ENCODE measurements around the gene FAM118B. TPM values are rescaled to one million over a fixed set of nuclear protein-coding genes. Genes with fewer than 3 reads are reported as not detected.

FAM118B gene
- total RNA-seq, result 13.0 TPM

DNA sequence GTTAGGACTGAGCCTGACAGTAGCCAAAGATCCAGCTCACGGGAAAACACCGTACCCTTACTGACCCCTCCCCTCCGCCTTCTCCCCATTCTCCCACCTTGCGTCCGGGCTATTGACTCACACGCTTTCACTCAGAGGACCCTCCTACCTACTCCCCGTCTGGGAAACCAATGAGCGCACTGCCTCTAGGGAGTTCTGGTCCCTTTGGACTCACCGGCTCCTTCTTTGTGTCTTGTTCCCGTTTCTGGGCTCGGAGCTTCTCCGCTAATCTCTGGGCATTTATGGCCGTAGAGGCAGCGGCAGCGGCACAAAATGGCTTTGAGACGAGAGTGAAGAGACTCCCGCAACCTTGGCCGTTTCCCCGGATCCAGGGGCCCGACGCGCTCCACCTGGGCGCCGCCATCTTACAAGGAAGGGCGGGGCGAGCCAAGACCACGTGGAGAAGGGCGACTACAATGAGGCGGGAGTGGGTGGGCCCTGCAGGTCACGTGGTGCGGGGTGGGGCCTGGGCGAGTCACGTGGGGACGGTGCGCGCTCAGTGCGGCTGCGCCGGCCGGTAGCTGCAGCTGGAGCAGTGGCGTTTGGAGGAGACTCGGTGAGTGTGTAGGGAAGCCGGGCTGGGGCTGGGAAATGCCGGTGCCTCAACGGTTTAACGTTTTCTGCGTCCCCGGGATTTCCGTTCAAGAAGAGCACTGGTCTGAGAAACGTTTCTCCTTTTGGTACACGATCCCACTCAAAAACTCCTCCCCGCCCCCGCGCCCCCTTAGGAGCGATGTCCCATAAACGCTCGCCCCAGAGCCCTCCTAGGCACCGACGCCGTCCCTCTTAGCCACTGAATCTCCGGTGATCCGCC lies at the start of gene FAM118B, which contains the start of gene RPUSD4:
Gene FAM118B, plus strand, starts transcription at position 547 of the 853 bp plus-strand sequence. CDS start 23,220 bp downstream, outside the sequence.
Gene RPUSD4, minus strand, starts transcription at position 415 of the 853 bp plus-strand sequence. Its CDS starts 12 bp downstream, at position 403.
- peak; percentile 96 for DNase-seq

- DNase-seq, result no peak
Observed at GRCh38 chr11:126162306-126163030, 49.1 kb upstream of the FAM118B start.

DNA sequence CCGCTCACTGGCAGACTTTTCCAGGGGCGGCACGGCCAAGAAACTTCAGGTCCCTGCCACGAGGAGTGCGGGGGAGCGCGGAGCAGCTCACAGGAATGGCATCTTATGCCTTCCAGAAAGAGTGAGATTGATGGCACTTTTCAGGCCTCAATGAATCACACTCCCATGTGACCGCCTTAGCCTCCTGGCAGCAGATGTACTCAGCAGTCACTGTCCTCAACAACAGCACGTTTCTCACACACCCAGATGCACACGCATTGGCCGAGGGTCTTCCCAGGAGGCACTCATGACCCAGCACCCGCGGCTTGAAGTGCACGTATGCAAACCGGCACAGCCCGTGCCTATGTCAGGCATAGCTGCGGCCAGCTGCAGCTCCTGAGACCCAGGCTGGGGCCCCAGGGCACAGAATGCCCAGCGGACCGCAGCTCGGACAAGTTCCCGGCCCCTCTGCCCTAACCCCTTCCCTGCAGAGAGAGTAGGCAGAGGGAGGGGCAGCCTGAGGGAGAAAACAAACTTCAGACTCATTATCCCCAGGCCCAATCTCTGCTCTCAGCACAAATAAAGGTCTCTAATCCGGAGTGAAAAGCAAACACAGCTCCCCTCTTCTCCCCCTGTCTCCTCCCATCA lies 48.4 kb upstream of the FAM118B start:
- peak; percentile 83 for DNase-seq

- no peak for DNase-seq
Observed at GRCh38 chr11:126163779-126164178, 47.8 kb upstream of the FAM118B start.

DNA sequence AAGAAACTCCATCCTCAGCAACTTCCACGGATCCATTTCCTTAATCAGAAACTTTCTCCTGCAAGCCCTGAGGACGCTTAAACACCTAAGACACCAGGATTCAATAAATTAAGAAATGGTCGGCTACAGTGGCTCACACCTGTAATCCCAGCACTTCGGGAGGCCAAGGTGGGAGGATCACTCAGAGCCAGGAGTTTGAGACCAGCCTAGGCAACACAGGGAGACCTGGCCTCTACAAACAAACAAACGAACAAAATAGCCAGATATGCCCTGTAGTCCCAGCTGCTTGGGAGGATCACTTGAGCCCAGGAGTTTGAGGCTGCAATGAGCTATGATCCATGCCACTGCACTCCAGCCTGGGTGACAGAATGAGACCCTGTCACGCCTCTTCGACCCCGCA lies 46.8 kb upstream of the FAM118B start:
- DNase-seq, result no peak

GRCh38 chr11:126165311-126165720 lies 46.3 kb upstream of the FAM118B start:
- no peak for DNase-seq

- DNase-seq, result peak; percentile 57
Observed at GRCh38 chr11:126165757-126166156, 45.8 kb upstream of the FAM118B start.

DNA sequence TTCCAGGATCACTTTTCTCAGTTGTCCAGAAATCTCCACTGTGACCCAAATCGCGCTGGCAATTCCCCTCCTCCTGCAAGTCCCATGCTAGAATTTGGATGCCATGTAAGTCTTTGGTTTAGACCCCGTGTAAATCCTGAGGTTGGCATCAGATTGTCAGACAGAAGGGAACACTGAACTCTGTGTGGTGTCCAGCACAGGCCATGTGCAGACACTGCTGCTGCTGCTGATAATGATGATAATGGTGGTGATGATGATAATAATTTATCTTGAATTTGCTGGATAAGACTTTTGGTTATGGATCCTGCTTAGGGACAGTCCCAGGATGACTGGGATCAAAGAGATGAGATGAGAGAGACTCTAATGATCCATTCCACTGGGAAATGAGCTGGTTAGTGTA lies 45.2 kb upstream of the FAM118B start:
- DNase-seq, result no peak

GRCh38 chr11:126167488-126167887 lies 44.1 kb upstream of the FAM118B start:
- DNase-seq, result peak; percentile 81

- no peak for DNase-seq
Observed at GRCh38 chr11:126169291-126169690, 42.3 kb upstream of the FAM118B start.

GRCh38 chr11:126172596-126173038 lies 39.0 kb upstream of the FAM118B start:
- DNase-seq, result peak; percentile 94

DNA sequence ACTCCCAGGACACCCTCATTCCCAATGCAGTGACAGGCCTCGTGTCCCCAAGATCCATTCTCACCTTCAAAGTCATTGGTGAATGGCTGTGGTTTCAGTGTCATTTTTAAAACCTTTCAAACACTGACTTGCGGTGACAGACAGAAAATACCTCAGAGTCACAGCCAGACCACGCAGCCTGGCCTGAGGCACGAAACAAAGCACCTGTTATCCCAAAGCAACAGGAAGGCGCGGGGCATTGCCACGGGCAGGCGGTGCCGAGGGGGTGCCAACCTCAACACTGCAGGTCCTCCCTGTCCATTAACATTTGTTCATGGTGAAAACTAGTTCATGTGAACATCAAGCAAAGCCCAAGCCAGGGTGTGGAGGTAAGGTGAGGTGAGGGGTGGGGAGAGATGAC lies 38.3 kb upstream of the FAM118B start:
- DNase-seq, result no peak

DNA sequence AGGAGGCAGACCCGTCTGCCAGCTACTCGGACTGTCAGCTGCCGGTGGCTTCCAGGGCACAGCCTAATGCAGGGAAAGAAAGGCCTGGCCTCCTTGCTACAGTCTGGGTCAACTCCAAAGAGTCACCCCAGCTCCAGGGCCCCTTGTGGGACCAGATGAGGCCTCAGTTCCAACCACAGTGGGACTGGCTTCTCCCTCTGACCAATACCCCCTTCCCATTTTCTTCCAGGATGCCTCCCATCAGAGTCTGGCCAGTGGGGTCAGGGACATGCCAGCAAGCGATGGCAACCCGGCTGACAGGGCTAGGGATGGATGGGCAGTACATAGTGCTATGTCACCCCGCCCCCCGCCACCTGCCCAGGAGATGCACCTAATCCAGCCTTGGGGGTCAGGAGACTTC lies 36.8 kb upstream of the FAM118B start:
- DNase-seq, result no peak

DNA sequence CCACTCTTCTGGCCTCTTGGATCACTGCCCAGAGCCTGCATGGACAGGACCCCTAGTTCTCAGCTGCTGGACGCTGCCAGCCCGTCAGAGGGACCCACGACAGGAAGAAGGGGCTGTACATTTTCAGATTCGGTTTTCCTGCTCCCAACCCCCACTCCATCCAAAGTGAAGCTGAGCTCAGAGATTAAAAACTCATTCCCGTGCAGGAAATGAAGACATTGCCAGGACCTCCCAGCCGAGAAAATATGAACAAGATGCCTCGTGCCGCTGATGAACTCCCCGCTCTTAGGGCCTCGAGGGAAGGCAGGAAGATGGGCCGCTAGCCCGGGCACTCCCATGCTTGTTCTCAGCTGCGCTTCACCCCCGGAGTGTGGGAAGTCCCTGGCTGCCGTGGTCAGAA lies 36.2 kb upstream of the FAM118B start:
- DNase-seq, result peak; percentile 94

GRCh38 chr11:126176853-126177470 lies 34.6 kb upstream of the FAM118B start:
- peak; percentile 41 for DNase-seq

GRCh38 chr11:126181939-126182730 lies 29.4 kb upstream of the FAM118B start:
- DNase-seq, result no peak

- no peak for DNase-seq
Observed at GRCh38 chr11:126182787-126183445, 28.7 kb upstream of the FAM118B start.

DNA sequence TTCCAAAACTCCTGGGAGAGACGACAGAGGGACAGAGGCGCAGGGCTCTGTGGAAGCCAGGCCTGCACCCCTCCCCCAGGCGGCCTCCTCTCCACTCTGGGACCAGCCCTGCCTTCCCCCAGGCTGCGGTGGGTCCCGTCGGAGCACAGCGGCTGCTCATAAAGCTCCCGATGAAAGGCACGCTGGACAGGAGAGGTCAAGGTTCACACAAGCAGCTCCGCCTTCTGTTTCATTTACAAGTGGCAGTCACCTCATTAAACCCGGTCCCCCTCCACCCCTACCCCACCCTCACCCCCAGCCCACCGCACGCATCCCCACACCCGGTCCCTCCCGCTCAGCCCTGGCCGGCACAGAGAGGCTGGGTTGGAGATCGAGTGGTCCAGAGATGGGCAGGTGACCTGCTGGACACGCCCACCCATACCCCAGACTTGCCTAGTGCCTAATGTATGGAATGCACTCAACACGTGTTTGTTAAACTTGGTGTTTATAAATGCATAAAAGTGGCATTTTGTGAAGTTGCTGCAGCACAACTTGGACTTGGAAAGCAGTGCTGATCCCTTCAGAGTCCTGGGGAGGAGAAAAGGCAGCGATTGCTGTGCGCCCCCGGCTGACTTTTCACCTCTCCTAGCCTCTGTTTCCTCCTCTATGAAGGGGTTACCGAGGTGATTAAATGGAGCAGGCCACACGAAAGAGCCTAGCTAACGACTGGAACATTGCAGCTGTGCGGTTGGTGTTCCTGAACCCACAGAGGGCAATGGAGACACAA lies 26.1 kb upstream of the FAM118B start:
- DNase-seq, result no peak

GRCh38 chr11:126186025-126186698 lies 25.4 kb upstream of the FAM118B start:
- DNase-seq, result no peak
